HCT116 (cell line): Measurements from ENCODE around the gene UXT. TPM values are rescaled to one million over a fixed set of nuclear protein-coding genes. Genes with fewer than 3 reads are reported as not detected.

Experiments used
- ATAC-seq: fragments of 200-7000 bp; cut with Tn5 transposase; 2 replicates; pipeline ENCODE4 v1.9.1; 2020; ENCODE audit warnings: mild to moderate bottlenecking, moderate library complexity
- BruUV-seq: library from RNA; stranded (reverse); fragments of 400-500 nt; replicated peaks from 2 replicates; lab custom pipeline; 2021; lab: Mats Ljungman, UMichigan
- CTCF ChIA-PET: fragments of 300-600 bp; sonication (Branson Sonifier 250); formaldehyde crosslinking; loops from one replicate; lab custom pipeline; 2021; ENCODE audit warnings: antibody characterized with exemption; lab: Charles Lee
- POLR2A ChIA-PET: fragments of 300-600, 350-600 bp; sonication (Branson Sonifier 250); formaldehyde crosslinking; loops from one replicate; lab custom pipeline; 2021; ENCODE audit warnings: antibody characterized with exemption; lab: Charles Lee
- RAD21 ChIA-PET, 2 experiments: fragments of 300-600 bp; sonication (Branson Sonifier 250); formaldehyde crosslinking; loops; one replicate each; lab custom pipeline; 2023; ENCODE audit warnings: low total read pairs in 2 of 2; ENCODE audit not compliant: uncharacterized antibody in 2 of 2, unreplicated experiment in 2 of 2, low non-redundant PET in 1 of 2; lab: Charles Lee
- DNase-seq: peaks from one replicate; pipeline ENCODE4 v3.0.0-alpha.2; 2010; ENCODE audit warnings: low read depth, low spot score
- H2AFZ ChIP-seq: fragments of 200-600 bp; shearing (Covaris generic), sonication (generic); 2 replicates; pipeline ENCODE4 v1.6.1; 2017; ENCODE audit warnings: low read depth, mixed run types, mixed read lengths, antibody characterized with exemption, low read length; ENCODE audit not compliant: poor library complexity, severe bottlenecking
- H3K27ac ChIP-seq: 2 replicates; pipeline ENCODE4 v1.5.1; 2012; ENCODE audit warnings: low read depth, low read length
- H3K27me3 ChIP-seq: fragments of 200-600 bp; sonication (generic); 2 replicates; pipeline ENCODE4 v1.6.1; 2016; ENCODE audit warnings: mixed run types, low read length, mixed read lengths; ENCODE audit not compliant: insufficient read depth
- H3K36me3 ChIP-seq, 2 experiments: fragments of 200-500 bp in 1 of 2; fragments of 200-600 bp in 1 of 2; sonication (Bioruptor generic) in 1 of 2; sonication (generic) in 1 of 2; 2 replicates each; pipeline versions ENCODE4 v1.5.1 to v1.6.1; 2014 to 2016; ENCODE audit warnings: low read length in 2 of 2, inconsistent platforms in 1 of 2, mixed read lengths in 1 of 2, mixed run types in 1 of 2; ENCODE audit not compliant: insufficient read depth in 2 of 2, control insufficient read depth in 1 of 2
- H3K4me1 ChIP-seq, 2 experiments: fragments of 200-600 bp in 1 of 2; sonication (generic) in 1 of 2; 2 replicates each; pipeline versions ENCODE4 v1.5.1 to v1.6.1; 2012 to 2017; ENCODE audit warnings: low read length in 2 of 2, inconsistent platforms in 1 of 2, mild to moderate bottlenecking in 1 of 2, mixed read lengths in 1 of 2, mixed run types in 1 of 2, moderate library complexity in 1 of 2; ENCODE audit not compliant: insufficient read depth in 2 of 2, control insufficient read depth in 1 of 2
- H3K4me2 ChIP-seq: fragments of 200-600 bp; sonication (generic); 2 replicates; pipeline ENCODE4 v1.6.1; 2017; ENCODE audit warnings: mixed run types, low read length, mixed read lengths
- H3K4me3 ChIP-seq, 2 experiments: fragments of 200-600 bp in 1 of 2; sonication (generic) in 1 of 2; replicated peaks in 1 of 2; 2 replicates each; pipeline ENCODE4 v1.5.1; 2011 to 2016; ENCODE audit warnings: low read length in 2 of 2, control low read depth in 1 of 2, low read depth in 1 of 2, mild to moderate bottlenecking in 1 of 2, mixed read lengths in 1 of 2, mixed run types in 1 of 2
- H3K79me2 ChIP-seq: fragments of 200-600 bp; sonication (generic); 2 replicates; pipeline ENCODE4 v1.6.1; 2017; ENCODE audit warnings: mild to moderate bottlenecking, mixed run types, low read length, moderate library complexity, mixed read lengths; ENCODE audit not compliant: insufficient read depth
- H3K9ac ChIP-seq: fragments of 200-600 bp; sonication (generic); 2 replicates; pipeline ENCODE4 v1.6.1; 2016; ENCODE audit warnings: low read length, mixed read lengths
- H3K9me2 ChIP-seq: fragments of 200-600 bp; sonication (generic), shearing (Covaris generic); 2 replicates; pipeline ENCODE4 v1.6.1; 2017; ENCODE audit warnings: mixed run types, mild to moderate bottlenecking, moderate library complexity; ENCODE audit not compliant: insufficient read depth
- H3K9me3 ChIP-seq, 2 experiments: fragments of 200-500 bp in 1 of 2; fragments of 200-600 bp in 1 of 2; sonication (Bioruptor generic) in 1 of 2; sonication (generic) in 1 of 2; 2 replicates each; pipeline ENCODE4 v1.6.1; 2014 to 2017; ENCODE audit warnings: low read length in 2 of 2, mixed read lengths in 2 of 2, inconsistent platforms in 1 of 2, low read depth in 1 of 2, mild to moderate bottlenecking in 1 of 2, mixed run types in 1 of 2, moderate library complexity in 1 of 2; ENCODE audit not compliant: control insufficient read depth in 1 of 2, insufficient read depth in 1 of 2
- H4K20me1 ChIP-seq: fragments of 200-600 bp; sonication (generic), shearing (Covaris generic); 2 replicates; pipeline ENCODE4 v1.6.1; 2017; ENCODE audit warnings: mixed run types, mild to moderate bottlenecking, moderate library complexity; ENCODE audit not compliant: insufficient read depth
- POLR2A ChIP-seq: IDR thresholded peaks from 2 replicates; pipeline ENCODE4 v1.7.0; 2011; ENCODE audit warnings: borderline replicate concordance; ENCODE audit not compliant: insufficient read depth, insufficient read length; ENCODE audit errors: extremely low read depth
- POLR2AphosphoS5 ChIP-seq: IDR thresholded peaks from 2 replicates; pipeline ENCODE4 v1.6.1; 2011; ENCODE audit warnings: mild to moderate bottlenecking, low read depth, low read length, moderate library complexity
- ZFX ChIP-seq: fragments of 450-650 bp; IDR thresholded peaks from 2 replicates; pipeline ENCODE4 v1.6.1; 2017
- ZNF274 ChIP-seq: fragments of 200-500 bp; sonication (Bioruptor generic); IDR thresholded peaks from 2 replicates; pipeline ENCODE4 v1.6.1; 2014; ENCODE audit warnings: mild to moderate bottlenecking, low read depth, low read length, inconsistent platforms
- intact Hi-C: fragments of 100-400 bp; cut with micrococcal nuclease; formaldehyde crosslinking; loops from 2 replicates; pipeline ENCODE4 v1.10.0; 2022
- total RNA-seq: library from RNA; stranded (reverse); gene quantifications from one replicate; pipeline ENCODE4 v1.2.1, GENCODE V29; 2021; ENCODE audit not compliant: unreplicated experiment
- TF ChIP-seq, protein P1 (sequence below): IDR thresholded peaks from 2 replicates; pipeline ENCODE4 v1.6.1; 2012
- TF ChIP-seq, protein P2 (sequence below): IDR thresholded peaks from 2 replicates; pipeline ENCODE4 v1.6.1; 2011; ENCODE audit warnings: mild to moderate bottlenecking, low read length, moderate library complexity; ENCODE audit not compliant: insufficient replicate concordance; ENCODE audit errors: extremely low read depth

Gene UXT
- total RNA-seq, 1 experiment from 2014 or later, result 106 TPM

DNA sequence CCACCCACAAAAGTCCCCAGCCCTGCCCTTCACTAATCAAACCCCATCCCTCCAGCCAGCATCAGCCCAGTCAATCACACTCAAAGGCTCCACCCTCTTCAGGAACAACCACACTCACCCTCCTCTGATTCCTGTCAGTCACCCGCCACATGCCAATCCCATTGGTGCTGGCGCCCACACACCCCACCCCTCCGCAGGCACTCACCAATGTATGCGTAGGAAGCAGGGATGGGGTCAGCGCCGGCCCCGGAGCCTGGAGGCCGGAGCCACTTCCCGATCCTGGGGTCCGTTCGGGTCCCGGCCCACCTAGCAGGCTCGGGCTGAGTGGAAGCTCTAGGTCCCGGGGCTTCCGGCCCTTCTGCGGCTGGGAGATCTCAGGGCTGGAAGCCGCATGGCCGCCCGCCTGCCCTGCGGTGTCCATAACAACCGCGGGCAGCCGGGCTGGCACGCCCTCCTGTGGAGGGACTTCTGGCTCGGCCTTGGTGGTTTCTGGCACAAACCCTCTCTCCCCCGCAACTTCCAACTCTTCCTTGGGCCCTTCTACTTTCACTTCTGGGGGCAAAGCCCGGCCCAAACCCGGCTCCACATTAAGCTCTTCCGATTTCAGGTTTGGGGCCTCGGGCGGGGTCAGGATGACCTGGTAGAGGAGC lies 21.3 kb downstream of the UXT start:
- Histone ChIP-seq H3K4me2 (no peak overlapping the region), H3K27me3 (no peaks in the 10 kb centered on the region), H3K79me2 (no peaks in the 10 kb centered on the region), H4K20me1 (no peaks in the 10 kb centered on the region), H3K4me1 (no peaks in the 10 kb centered on the region), H2AFZ (no peak overlapping the region), H3K9me3 (no peaks in the 10 kb centered on the region), H3K36me3 (peaks cover 4 to 10% of the 10 kb centered on the region in 2 experiments; a peak in 3 of 4 replicates), H3K9ac (no peak overlapping the region), H3K9me2 (no peaks in the 10 kb centered on the region), H3K27ac (no peak overlapping the region), H3K4me3 (no peak overlapping the region)
- no peak for DNase-seq
- no TSS peak for BruUV-seq
- TF ChIP-seq ZFX (no peak), POLR2AphosphoS5 (no peak)
- CTCF ChIA-PET, result no interaction called here
- RAD21 ChIA-PET, result no interaction called here
- POLR2A ChIA-PET, result no interaction called here
- peak; percentile 73 for ATAC-seq
- intact Hi-C loops, result no loop called here

GRCh38 chrX:47634871-47635575 lies 24.0 kb downstream of the UXT start:
- TF ChIP-seq, protein P1, sequence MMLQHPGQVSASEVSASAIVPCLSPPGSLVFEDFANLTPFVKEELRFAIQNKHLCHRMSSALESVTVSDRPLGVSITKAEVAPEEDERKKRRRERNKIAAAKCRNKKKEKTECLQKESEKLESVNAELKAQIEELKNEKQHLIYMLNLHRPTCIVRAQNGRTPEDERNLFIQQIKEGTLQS, result no peak
- TF ChIP-seq, protein P2, sequence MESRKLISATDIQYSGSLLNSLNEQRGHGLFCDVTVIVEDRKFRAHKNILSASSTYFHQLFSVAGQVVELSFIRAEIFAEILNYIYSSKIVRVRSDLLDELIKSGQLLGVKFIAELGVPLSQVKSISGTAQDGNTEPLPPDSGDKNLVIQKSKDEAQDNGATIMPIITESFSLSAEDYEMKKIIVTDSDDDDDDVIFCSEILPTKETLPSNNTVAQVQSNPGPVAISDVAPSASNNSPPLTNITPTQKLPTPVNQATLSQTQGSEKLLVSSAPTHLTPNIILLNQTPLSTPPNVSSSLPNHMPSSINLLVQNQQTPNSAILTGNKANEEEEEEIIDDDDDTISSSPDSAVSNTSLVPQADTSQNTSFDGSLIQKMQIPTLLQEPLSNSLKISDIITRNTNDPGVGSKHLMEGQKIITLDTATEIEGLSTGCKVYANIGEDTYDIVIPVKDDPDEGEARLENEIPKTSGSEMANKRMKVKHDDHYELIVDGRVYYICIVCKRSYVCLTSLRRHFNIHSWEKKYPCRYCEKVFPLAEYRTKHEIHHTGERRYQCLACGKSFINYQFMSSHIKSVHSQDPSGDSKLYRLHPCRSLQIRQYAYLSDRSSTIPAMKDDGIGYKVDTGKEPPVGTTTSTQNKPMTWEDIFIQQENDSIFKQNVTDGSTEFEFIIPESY, result no peak
- TF ChIP-seq ZNF274 (no peak), POLR2A (no peak)
- TF ChIP-seq, all 23 proteins: peak for 0
- no peaks in the 10 kb centered on the region for H3K9me3 ChIP-seq
- no peak overlapping the region for H3K4me2 ChIP-seq
- intact Hi-C loops, result no loop called here
- POLR2A ChIA-PET, result no interaction called here
- H3K36me3 ChIP-seq, result peaks cover 2 to 3% of the 10 kb centered on the region in 2 experiments; a peak in 3 of 4 replicates
- H3K9me2 ChIP-seq, result no peaks in the 10 kb centered on the region
- no peaks in the 10 kb centered on the region for H3K79me2 ChIP-seq
- H2AFZ ChIP-seq, result no peak overlapping the region
- H3K27me3 ChIP-seq, result no peaks in the 10 kb centered on the region
- ATAC-seq (no peak), DNase-seq (no peak)
- CTCF ChIA-PET, result no interaction called here
- H3K9ac ChIP-seq, result no peak overlapping the region
- H3K4me1 ChIP-seq, result no peaks in the 10 kb centered on the region
- no peaks in the 10 kb centered on the region for H4K20me1 ChIP-seq
- no peak overlapping the region for H3K27ac ChIP-seq
- BruUV-seq, result no TSS peak
- RAD21 ChIA-PET, result no interaction called here
- H3K4me3 ChIP-seq, result no peak overlapping the region
